ENCODE results near the gene FCGR3B. TPM values are rescaled to one million over a fixed set of nuclear protein-coding genes. Genes with fewer than 3 reads are reported as not detected.
"Not testable (repeated sequence)": the region's sequence is repeated elsewhere in the genome, so short reads cannot be mapped to it uniquely, and the experiment has no call there.

FCGR3B gene
- polyA plus RNA-seq, 3 donors from 2014 or later, result 6.3 to 14.9 (median 8.8) TPM

DNA sequence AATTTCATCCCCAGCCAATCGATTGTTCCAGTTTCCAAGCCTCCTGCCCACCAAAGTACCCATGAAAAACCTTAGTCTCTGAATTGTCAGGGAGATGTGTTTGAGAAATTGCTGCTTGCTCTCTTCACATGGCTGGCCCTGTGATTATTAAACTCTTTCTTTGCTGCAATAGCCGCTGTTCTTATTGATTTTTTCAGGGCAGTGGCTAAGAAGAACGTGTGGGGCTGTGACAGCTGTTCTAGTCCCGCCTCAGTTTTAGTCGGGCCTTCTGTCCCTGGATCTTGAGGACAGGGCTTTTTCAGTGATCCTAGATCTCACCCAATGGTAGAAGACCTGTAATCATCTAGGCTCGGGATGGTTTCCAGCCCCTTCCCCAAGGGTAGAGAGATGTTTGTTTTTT, 23.0 kb upstream of the FCGR3B start:
- H3K27me3 Mint-ChIP-seq (ENCODE audit: low read depth in 3 of 3); H3K4me1 Mint-ChIP-seq; H3K4me3 Mint-ChIP-seq; H3K9me3 Mint-ChIP-seq; H3K27ac Mint-ChIP-seq; DNase-seq: not testable (repeated sequence)
- H3K36me3 Mint-ChIP-seq, result peaks cover 0 to 11% (median 0%) of the 10 kb centered on the region in 3 donors

DNA sequence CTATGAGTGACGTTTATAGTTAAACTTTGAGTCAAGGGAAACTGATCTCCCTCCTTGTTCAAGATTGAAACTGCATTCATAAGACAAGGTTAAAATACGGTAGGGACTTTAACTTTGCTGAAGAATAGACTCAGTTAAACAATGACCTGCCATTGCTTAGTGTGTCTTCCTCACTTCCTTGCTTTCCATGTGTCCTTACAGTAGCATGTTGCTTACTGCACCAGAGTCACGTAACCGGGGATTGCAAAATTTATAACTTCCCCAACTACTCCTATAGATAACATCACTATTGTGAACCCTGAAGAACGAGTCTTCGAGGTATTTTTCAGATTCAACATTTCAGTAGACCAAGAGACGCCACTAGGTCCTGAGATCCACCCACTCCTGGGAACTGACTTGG, 22.6 kb upstream of the FCGR3B start:
- H3K9me3 Mint-ChIP-seq; DNase-seq; H3K27me3 Mint-ChIP-seq (ENCODE audit: low read depth in 3 of 3); H3K27ac Mint-ChIP-seq; H3K4me1 Mint-ChIP-seq; H3K4me3 Mint-ChIP-seq: not testable (repeated sequence)
- H3K36me3 Mint-ChIP-seq, result peaks cover 0 to 11% (median 0%) of the 10 kb centered on the region in 3 donors

- H3K4me1 Mint-ChIP-seq, result peaks cover 33 to 43% of the 10 kb centered on the region in 2 donors
These were observed 16.8 kb upstream of the FCGR3B start for GRCh38 chr1:161647507-161648360.

GRCh38 chr1:161644855-161645254, 13.9 kb upstream of the FCGR3B start:
- H3K27me3 Mint-ChIP-seq (ENCODE audit: low read depth in 3 of 3); DNase-seq; H3K9me3 Mint-ChIP-seq; H3K36me3 Mint-ChIP-seq: not testable (repeated sequence)
- H3K4me1 Mint-ChIP-seq, result peaks cover 40 to 52% of the 10 kb centered on the region in 2 donors
- H3K27ac Mint-ChIP-seq, result peak overlapping the region; percentile 35 to 78 (median 64)
- peak overlapping the region in 4 of 5 donors; percentile 21 to 48 (median 42) for H3K4me3 Mint-ChIP-seq

More at GRCh38 chr1:161647507-161648360, 16.8 kb upstream of the FCGR3B start:
- not testable (repeated sequence) for H3K9me3 Mint-ChIP-seq; H3K27me3 Mint-ChIP-seq (ENCODE audit: low read depth in 3 of 3)
- Mint-ChIP-seq H3K36me3 (peaks cover 0 to 12% (median 0%) of the 10 kb centered on the region in 3 donors), H3K4me3 (peak overlapping the region in 4 of 5 donors; percentile 36 to 69 (median 45)), H3K27ac (peak overlapping the region; percentile 49 to 82 (median 75))
- DNase-seq, result peak; percentile 48 to 50 (median 50)

DNA sequence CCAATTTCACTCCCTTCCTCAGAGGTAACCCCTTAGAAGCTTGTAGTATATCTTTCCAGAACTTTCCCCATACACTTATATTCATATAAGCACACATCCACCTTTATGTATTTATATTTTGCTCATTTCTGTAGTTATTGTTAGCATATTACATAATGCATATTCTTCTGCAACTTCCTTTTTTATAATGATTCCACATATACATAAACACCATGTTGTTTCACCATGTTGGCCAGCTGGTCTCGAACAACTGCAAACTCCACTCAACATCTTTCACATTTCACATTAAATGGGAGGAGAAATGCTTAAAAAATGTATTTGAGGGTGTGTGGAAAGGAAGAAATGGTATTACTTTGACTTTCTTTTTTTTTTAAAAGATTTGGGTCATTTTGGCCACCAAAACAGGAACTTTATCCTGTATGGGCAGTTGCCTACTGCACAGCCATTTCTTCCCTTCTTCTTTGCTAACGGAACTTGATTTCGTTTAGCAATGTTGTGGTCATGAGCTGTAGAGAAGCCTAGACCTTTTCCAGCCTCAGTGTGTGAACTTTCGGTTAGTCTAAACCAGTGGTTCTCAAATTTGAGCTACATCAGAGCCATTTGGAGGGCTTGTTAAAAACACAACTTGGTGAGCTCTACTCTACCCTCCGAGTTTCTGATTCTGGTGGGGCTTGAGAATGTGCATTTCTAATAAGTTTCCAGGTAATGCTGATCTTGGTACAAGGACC, 12.7 kb upstream of the FCGR3B start:
- H3K4me3 Mint-ChIP-seq, result peak overlapping the region; percentile 24 to 60 (median 43)
- not testable (repeated sequence) for H3K27me3 Mint-ChIP-seq (ENCODE audit: low read depth in 3 of 3); H3K36me3 Mint-ChIP-seq; H3K9me3 Mint-ChIP-seq
- H3K27ac Mint-ChIP-seq, result peak overlapping the region; percentile 73 to 89 (median 83)
- peaks cover 40 to 52% of the 10 kb centered on the region in 2 donors for H3K4me1 Mint-ChIP-seq
- peak in 1 of 3 donors; percentile 42 for DNase-seq

GRCh38 chr1:161642697-161643096, 11.7 kb upstream of the FCGR3B start:
- Mint-ChIP-seq H3K27ac (peak overlapping the region; percentile 80 to 92 (median 86)), H3K4me3 (peak overlapping the region; percentile 52 to 76 (median 69)), H3K4me1 (peaks cover 38 to 49% of the 10 kb centered on the region in 2 donors)
- H3K9me3 Mint-ChIP-seq; H3K27me3 Mint-ChIP-seq (ENCODE audit: low read depth in 3 of 3); H3K36me3 Mint-ChIP-seq: not testable (repeated sequence)
- peak in 1 of 3 donors; percentile 24 for DNase-seq

- not testable (repeated sequence) for H3K27me3 Mint-ChIP-seq (ENCODE audit: low read depth in 3 of 3); H3K4me3 Mint-ChIP-seq; H3K36me3 Mint-ChIP-seq; DNase-seq; H3K27ac Mint-ChIP-seq; H3K9me3 Mint-ChIP-seq
- peaks cover 35 to 44% of the 10 kb centered on the region in 2 donors for H3K4me1 Mint-ChIP-seq
These were observed 8.2 kb upstream of the FCGR3B start for GRCh38 chr1:161639203-161639602.

DNA sequence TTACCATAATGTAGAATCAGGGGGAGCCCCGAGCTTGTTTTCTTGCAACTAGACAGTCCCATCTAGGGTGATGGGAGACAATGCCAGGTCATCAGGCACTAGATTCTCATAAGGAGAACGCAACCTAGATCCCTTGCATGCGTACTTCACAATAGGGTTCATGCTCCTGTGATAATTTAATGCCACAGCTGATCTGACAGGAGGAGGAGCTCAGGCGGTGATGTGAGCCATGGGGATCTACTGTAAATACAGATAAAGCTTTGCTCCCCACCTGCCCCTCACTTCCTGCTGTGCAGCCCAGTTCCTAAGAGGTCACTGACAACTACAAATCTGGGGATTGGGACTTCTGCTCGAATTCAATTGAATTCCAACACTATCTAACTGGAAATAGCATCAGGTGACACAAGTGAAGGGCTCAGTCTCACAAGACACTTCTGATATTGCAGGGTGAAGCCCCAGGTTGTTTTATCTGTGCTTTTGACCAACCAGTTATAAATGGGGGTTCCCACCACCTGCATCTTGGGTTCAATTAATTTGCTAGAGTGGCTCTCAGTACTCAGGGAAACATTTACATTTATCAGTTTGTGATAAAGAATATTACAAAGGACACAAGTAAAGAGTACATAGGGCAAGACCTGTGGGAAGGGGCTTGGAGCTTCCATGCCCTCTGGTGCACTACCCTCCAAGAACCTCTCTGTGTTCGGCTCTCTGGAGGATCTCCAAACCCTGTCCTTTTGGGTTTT, 7.4 kb upstream of the FCGR3B start:
- not testable (repeated sequence) for H3K27ac Mint-ChIP-seq; H3K27me3 Mint-ChIP-seq (ENCODE audit: low read depth in 3 of 3); H3K9me3 Mint-ChIP-seq; DNase-seq; H3K36me3 Mint-ChIP-seq; H3K4me3 Mint-ChIP-seq
- peaks cover 28 to 36% of the 10 kb centered on the region in 2 donors for H3K4me1 Mint-ChIP-seq

DNA sequence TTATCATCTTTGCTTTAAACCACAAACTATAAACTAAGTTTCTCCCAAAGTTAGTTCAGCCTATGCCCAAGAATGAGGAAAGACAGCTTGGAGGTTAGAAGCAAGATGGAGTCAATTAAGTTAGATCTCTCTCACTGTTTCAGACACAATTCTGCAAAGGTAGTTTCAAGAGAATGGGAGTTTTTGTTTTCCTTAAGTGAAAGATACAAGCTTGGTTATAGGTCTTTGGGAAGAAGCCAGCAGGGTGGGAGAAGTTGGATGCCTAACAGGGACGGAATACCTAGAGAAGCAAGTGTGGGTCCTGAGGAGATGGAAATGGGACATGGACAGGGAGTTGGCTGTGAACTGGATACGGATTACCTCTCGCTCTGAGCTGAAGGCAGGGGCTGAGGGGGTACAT, 6.0 kb upstream of the FCGR3B start:
- not testable (repeated sequence) for H3K27me3 Mint-ChIP-seq (ENCODE audit: low read depth in 3 of 3); H3K36me3 Mint-ChIP-seq; H3K9me3 Mint-ChIP-seq; DNase-seq
- Mint-ChIP-seq H3K4me3 (peak overlapping the region in 3 of 5 donors; percentile 2 to 51 (median 12)), H3K4me1 (peaks cover 16 to 21% of the 10 kb centered on the region in 2 donors), H3K27ac (peak overlapping the region in 4 of 6 donors; percentile 77 to 88 (median 81))

DNA sequence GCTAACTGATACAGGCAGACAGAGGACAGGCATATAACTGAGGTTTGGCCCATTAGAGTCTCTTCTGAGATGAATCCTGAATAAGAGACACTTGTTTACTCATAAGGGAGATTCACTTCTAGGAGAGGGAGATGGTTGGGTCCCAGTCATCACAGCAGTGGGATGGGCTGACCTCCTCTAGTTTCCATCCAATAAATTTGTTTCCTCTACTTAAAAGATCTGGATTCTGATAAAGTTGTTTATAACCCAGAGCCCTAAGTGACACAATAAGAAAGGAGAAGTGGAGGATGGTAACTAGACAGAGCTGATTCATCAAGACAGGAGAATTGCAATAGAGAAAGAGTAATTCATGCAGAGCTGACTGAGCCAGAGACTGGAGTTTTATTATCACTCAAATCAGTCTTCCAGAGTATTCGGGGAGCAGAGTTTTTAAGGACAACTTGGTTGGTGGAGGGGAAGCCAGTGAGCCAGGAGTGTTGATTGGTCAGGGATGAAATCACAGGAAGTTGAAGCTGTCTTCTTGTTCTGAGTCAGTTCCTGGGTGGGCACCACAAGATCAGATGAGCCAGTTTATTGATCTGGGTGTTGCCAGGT, 5.3 kb upstream of the FCGR3B start:
- H3K36me3 Mint-ChIP-seq; H3K9me3 Mint-ChIP-seq; DNase-seq; H3K27me3 Mint-ChIP-seq (ENCODE audit: low read depth in 3 of 3): not testable (repeated sequence)
- Mint-ChIP-seq H3K4me1 (peaks cover 16 to 20% of the 10 kb centered on the region in 2 donors), H3K27ac (peak overlapping the region; percentile 83 to 94 (median 88)), H3K4me3 (peak overlapping the region; percentile 34 to 82 (median 76))

DNA sequence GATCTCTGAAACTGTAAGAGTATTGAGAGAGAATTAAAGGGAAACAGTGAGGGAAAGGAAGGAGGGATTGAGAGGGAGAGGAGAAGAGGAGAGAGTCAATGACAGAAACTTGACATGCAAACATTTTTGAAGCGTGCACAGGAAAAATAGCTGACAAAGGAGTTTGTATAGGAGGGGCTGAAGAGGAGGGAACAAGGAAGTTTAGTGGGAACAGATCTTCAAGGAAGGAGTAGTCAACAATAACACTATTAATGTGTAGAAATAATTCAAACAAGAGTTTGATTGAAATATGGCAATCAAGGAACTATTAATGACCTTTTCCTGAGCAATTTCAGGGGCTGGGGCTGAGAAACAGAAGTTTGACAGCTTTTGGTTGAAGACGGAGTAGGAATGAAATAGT, 4.0 kb upstream of the FCGR3B start:
- H3K27me3 Mint-ChIP-seq (ENCODE audit: low read depth in 3 of 3); DNase-seq; H3K36me3 Mint-ChIP-seq; H3K9me3 Mint-ChIP-seq; H3K4me3 Mint-ChIP-seq: not testable (repeated sequence)
- H3K27ac Mint-ChIP-seq, result peak overlapping the region in 1 of 6 donors; percentile 28
- peaks cover 16 to 20% of the 10 kb centered on the region in 2 donors for H3K4me1 Mint-ChIP-seq

DNA sequence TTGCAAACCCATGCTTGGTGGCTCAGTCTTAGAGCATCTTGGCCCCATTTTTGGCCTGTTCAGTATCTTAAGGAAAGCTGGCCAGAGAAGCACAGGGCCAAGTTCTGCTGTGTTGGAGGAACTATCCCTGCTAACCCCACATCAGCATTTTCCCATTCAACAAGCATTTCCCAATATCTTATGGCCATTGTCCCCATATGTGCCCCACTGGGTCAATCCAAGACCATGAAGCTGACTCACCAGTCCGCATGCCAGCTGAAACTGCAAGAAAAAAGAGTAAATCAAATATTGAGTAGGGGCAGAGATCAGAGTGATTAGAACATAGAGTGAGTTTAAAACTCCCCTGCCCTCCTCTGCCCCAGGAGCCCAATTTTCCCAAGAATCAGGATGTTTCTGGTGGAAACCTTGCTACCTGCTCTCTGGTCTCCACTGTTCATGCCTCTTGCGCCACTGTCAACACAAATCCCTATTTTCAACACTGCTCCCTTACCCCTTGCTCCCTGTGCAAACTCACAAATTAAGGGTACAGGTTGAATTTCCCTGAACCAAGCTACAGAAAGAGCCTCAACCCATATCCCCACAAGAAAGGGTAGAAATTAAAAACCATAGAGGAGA, 741 bp downstream of the FCGR3B start:
- Mint-ChIP-seq H3K4me3 (peak overlapping the region in 1 of 5 donors; percentile 61), H3K4me1 (peaks cover 24 to 26% of the 10 kb centered on the region in 2 donors), H3K27ac (peak overlapping the region in 1 of 6 donors; percentile 82)
- DNase-seq; H3K36me3 Mint-ChIP-seq; H3K27me3 Mint-ChIP-seq (ENCODE audit: low read depth in 3 of 3); H3K9me3 Mint-ChIP-seq: not testable (repeated sequence)
